Liver (tissue), 3 donors: ENCODE measurements around the gene IDH3B.

Source experiments
- ATF3 ChIP-seq: IDR thresholded peaks from 2 replicates; pipeline ENCODE4 v1.6.1; 2016; ENCODE audit warnings: antibody characterized with exemption
- CTCF ChIP-seq: fragments of 150-350 bp; IDR thresholded peaks from 2 replicates; pipeline ENCODE4 v1.5.1; 2017; ENCODE audit warnings: improper control_type of control experiment, low read depth, low read length; ENCODE audit not compliant: missing input control
- FOXA1 ChIP-seq: IDR thresholded peaks from 2 replicates; pipeline ENCODE4 v1.6.1; 2016; ENCODE audit warnings: antibody characterized with exemption
- JUND ChIP-seq, 2 donors: IDR thresholded peaks; 2 replicates each; pipeline ENCODE4 v1.6.1; 2016; ENCODE audit warnings: antibody characterized with exemption in 2 of 2
- MAX ChIP-seq: IDR thresholded peaks from 2 replicates; pipeline ENCODE4 v1.6.1; 2016; ENCODE audit warnings: antibody characterized with exemption
- NR2F2 ChIP-seq: IDR thresholded peaks from 2 replicates; pipeline ENCODE4 v1.6.1; 2016; ENCODE audit warnings: antibody characterized with exemption
- RAD21 ChIP-seq, 2 donors: IDR thresholded peaks; 2 replicates each; pipeline ENCODE4 v1.6.1; 2016; ENCODE audit warnings: antibody characterized with exemption in 2 of 2, mild to moderate bottlenecking in 2 of 2
- YY1 ChIP-seq: IDR thresholded peaks from 2 replicates; pipeline ENCODE4 v1.6.1; 2016; ENCODE audit warnings: antibody characterized with exemption, mild to moderate bottlenecking
- donor health status: healthy.
- donor health status: healthy.

- no peak for TF ChIP-seq CTCF
- TF ChIP-seq MAX: no peak
- no peak for TF ChIP-seq FOXA1
- no peak for TF ChIP-seq YY1
- TF ChIP-seq NR2F2: no peak
- no peak for TF ChIP-seq JUND (IDR thresholded peaks at IDR 0.05)
- no peak for TF ChIP-seq RAD21 (IDR thresholded peaks at IDR 0.05)
- no peak for TF ChIP-seq ATF3
These were observed 4.5 kb downstream of the IDH3B start for GRCh38 chr20:2659547-2659946.
